NOMO-1 (cell line): ENCODE results near the gene GPR62.
"Not testable (repeated sequence)": the region's sequence is repeated elsewhere in the genome, so short reads cannot be mapped to it uniquely, and the experiment has no call there.

Experiments
- DNase-seq, 2 experiments: peaks; one replicate each; lab custom pipeline; 2025; ENCODE audit not compliant: unreplicated experiment in 2 of 2; lab: John Stamatoyannopoulos, UW

GPR62 gene

DNA sequence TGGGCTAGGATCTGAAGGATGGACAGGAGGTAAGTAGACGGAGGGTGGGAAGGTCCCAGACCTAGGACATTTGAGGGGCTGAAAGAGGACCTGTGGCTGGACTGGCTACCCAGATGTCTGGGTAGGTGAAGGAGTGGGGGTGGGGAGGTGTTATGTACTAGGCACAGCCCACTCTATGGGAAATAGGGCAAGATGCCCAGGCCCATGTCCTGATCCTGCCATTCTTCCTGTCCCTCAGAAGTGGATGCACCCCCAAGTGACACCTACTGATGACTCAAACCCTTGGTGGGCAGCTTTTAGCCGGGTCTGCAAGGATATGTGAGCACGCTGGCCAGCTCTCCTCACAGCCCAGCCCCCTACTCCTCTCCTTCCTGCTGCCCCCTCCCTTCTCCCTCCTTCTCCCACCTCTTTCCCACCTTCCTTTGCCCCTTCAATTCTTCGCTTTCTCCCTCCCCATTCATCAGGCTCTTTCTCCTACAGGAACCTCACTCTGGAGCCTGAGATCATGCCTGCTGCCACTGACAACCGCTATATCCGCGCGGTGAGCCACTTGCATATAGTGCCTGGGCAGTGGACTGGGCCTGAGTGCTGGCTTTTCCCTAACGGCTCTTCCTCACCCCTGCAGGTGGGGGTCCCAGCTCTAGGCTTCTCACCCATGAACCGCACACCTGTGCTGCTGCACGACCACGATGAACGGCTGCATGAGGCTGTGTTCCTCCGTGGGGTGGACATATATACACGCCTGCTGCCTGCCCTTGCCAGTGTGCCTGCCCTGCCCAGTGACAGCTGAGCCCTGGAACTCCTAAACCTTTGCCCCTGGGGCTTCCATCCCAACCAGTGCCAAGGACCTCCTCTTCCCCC, 33.3 kb downstream of the GPR62 start:
- no peak for DNase-seq

DNA sequence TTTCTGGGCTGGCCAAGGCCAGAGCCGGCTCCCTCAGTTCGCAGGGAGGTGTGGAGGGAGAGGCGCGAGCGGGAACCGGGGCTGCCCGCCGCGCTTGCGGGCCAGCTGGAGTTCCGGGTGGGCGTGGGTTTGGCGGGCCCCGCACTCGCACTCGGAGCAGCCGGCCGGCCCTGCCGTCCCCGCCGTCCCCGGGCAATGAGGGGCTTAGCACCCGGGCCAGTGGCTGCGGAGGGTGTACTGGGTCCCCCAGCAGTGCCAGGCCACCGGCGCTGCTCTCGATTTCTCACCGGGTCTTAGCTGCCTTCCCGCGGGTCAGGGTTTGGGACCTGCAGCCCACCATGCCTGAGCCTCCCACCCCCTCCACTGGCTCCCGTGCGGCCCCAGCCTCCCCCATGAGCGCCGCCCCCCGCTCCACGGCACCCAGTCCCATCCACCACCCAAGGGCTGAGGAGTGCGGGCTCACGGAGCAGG, 35.4 kb downstream of the GPR62 start:
- DNase-seq = not testable (repeated sequence)

DNA sequence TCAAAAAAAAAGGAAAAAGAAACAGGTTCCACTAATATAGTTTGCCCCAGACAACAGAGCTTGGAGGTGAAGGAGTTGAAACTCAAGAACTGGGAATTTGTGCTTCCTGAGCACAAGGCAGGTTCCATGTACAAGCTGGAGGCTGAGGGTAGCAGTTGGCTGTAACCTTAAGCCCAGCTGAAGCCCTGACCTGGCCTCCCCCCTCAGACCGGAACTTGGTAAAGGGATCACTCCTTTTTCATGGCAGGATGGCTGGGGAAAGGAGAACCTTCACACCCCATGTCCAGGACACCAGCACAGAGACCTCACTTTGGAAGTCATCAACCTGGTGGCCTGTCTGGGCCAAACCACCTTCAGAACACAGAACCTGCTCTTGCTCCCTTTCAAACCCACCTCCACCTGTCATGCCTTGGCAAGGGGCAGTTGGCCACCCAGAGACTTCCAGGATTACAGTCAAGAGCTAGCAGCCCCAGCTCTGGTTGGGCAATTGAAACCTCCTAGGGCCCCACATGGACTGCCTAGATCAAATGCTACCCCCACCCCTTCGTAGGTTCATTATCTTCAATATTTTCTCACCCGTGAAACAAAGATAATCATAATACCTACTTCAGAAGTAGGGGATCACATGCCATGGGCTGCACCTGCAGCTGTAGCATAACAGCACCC, 37.0 kb downstream of the GPR62 start:
- DNase-seq = no peak

DNA sequence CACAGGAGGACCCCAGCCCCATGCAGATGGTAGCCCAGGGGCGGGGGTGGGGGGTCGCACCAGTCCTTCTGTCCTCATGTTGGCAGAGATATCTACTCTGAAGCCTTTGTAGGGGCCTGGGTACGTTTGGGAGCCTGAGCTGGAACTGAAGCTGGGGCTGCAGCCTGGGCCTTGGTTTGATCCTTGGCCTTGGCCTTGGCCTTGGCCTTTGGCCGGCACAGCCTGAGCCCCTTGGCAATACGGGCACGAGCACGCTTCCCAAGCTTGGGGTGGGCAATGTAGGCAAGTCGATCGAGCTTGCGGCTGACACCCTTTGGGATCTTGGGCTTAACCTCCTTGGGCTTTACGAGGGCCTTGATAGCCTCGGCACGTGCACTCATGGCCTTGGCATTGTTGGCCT, 38.5 kb downstream of the GPR62 start:
- not testable (repeated sequence) for DNase-seq

DNA sequence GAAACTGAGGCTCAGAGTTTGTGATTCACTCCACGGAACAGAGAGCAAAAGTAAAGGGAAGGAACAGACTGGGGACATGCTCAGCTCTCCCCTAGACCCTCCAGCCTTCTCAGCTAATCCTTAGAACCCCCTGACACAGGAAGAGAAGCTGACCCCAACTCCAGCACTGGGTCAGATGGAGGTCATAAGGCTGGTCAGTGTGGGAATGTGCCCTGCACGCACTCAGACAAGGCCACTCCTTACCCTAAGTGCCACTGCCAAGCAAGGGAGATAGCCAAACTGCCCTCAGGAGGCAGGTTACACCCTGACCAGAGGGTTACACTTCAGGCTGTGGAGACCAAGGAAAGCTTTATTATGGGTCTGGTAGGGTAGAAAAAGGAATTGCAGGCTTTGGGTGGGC, 39.3 kb downstream of the GPR62 start:
- DNase-seq = no peak

DNA sequence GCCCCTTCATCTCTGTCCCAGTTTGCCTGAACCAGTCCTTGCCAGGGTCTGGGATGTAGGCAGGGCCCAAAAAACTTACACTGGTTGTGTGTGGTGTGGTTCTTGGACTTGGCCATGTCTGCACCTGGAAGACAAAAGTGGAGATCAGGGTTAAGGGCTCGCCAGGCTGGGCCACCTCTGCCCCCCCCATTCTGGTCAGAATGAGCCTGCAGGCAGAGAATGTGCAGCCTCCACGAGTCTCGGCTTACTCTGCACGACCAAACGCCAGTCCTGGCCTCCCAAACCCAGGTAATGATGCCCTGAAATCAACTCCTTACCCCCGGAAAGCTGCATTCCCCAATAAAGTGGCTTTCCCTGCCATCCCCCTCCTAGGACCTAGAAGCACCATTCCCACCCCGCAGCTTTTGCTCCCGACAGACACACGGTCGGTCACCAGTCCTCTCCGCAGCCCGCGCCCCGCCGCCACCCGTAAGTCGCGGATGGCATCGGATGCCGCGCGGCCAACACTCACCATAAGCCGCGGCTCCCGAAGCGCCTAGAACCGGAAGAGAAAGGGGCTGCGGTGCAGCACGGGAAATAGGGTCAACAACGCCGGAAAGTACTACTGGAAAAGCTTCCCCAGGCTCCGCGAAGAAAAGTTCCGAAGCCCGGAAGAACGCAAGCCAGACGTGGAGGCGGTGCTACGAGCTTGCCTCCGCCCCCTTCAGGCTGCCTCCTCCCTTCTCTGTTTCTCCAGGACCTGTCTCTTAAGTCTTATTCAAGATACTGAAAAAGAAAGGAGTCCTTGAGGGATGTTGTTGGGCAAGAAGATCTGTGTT, 40.4 kb downstream of the GPR62 start, which contains the start of gene RPL29:
TSS of gene RPL29 (minus strand) at position 550 of the 818 bp plus-strand sequence. CDS start at position 116, 434 bp downstream.
- DNase-seq = peak; percentile 93 to 95

DNA sequence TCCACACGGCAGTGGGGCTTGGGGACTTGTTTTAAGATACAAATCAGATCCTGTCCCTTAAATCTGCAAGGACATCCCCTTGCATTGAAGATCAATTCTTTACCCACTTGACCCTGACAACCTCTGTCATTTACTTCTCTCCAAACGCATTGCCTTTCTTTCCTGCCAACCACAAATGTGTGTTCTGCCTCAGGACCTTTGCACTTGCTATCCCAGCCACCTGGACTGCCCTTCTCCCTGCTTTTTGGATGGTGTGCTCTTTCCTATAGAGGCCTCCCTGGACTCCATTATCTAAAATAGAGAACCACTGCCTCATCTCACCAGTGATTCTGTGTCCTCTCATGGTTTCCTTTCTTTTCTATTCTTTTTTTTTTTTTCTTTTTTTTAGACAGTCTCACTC, 42.0 kb downstream of the GPR62 start:
- no peak for DNase-seq

DNA sequence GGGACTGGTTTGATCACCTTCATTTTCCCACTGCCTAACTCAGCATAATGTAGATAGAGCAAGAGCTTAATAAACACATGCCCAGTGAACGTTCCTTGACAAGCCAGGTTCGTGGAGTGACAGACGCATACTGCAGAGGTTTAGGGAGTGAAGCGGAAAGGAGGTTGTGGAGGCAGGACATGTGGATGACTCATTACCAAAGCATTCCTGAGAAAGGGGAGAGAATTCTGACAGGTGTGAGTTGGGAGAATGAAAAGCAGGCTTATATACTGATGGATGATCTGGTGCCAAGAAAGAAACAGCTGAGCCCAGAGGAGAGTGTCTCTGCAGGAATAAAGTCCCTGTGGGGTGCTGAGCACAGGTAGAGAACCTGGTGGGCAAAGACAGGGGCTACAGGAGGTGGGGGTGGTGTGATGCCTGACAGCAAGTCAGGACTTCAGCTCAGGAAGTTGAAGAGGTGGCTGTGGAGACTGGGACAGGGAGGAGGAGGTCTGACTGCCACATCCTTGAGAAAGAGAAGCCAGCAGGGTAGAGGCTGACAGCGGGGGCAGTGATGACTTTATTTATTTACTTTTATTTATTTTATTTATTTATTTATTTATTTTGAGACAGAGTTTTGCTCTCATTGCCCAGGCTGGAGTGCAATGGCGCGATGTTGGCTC, 42.9 kb downstream of the GPR62 start:
- no peak for DNase-seq

DNA sequence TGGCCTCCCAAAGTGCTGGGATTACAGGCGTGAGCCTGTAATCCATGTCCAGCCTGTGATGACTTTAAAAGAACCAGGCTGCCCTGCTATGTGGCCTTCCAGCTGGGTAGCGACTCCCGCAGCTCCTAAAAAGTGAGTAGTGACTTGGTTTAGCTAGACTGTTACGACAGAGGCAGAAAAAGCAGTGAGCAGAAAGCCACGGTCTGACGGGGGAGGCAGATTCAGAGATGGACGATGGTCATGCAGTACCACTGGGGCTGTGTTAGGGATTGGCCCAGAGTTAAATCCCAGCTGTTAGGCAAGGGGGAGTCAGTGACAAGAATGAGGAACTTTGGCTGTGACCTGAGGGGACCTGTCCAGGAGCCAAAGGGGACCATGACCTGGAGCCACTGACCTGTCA, 43.6 kb downstream of the GPR62 start:
- no peak for DNase-seq

DNA sequence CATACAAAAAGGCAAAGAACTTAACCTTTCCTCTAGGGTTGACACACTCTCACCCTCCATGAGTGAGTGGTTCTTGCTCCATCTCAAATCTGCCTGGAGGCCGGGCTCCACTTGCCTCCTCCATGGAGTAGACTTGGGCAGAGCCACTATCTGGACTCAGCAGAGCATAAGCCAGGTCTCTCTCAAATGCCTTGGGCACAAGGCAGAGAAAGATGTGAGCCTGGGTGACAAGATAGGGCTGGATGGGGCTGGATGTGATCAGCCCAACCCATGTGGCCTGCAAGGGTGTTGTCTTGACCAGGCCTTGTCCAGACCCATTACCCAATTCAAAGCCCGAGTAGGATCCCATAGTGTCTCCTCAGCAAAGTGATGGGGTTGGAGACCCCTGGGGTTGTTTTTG, 44.7 kb downstream of the GPR62 start:
- DNase-seq = no peak

DNA sequence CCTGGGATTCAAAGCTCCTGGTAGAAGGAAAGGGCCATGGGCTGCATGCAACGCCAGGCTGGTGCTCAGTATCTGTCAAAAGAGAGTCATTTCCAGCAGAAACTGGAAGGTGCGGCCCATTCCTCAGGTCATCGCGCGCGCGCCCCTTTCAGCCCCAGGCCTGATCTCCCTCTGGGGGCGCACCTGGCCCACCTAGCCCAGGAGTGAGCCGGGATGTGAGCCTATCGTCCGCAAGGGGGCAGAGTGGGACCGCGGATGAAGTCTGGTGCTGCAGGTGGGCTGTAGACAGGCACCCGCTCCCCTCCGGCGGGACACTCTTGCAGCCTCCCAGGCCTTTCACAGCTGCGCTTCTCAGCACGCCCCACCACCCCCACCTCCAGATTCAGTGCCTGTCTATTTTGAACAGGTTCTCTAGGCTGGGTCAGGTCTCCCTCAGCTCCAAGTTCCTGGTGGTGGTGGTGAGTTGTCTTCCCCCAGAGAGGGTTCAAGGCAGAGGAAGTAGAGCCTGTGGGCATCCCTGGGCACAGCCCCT, 46.3 kb downstream of the GPR62 start:
- DNase-seq = peak; percentile 57 to 71

DNA sequence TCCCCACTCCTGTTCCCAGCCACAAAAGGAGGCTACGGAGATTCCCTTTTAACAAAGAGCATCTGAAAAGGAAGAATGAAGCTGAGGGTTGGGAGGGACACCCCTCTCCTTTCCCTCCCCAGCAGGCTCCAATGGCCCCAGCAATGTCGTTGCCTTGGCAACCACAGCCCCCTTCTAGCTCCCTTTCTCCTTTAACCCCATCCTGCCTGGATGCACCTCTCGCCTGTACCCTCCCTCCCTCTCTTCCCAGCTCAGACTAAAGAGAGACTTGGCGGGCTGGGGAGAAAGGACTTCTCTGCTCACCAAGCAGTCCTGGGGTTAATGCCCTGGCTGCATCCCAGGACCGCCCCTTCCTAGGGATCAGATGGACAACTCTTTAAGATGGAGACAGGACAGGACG, 47.6 kb downstream of the GPR62 start:
- no peak for DNase-seq

DNA sequence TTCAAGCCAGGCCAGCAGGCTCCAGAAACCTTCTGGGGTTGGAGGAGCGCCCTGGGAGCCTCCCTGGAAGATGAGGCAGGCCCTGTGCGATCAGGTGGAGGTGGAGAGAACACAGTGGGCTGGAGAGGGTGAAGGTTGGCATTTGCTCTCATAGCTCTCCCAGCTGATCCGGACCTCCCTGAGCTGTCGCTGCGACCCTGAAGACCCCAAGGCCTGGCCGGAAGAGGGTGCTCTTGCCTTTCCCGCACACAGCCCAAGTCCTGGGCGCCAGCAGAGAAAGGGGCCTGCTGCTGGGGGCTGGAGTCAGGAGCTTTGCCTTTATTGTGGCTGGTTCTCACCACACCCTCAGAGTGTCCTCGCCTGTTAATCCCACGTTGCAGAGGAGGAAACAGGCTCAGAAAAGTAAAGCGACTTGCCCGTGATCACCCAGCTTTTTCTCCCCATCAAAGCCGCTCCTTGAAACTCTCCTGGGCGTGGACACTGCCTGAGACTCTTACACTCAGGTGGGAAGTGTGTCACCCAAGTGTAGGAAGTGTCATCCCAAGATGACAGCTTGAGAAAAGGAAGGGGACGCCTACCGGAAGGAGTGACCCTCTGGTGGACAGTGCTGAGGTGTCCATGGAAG, 49.1 kb downstream of the GPR62 start:
- DNase-seq = no peak

DNA sequence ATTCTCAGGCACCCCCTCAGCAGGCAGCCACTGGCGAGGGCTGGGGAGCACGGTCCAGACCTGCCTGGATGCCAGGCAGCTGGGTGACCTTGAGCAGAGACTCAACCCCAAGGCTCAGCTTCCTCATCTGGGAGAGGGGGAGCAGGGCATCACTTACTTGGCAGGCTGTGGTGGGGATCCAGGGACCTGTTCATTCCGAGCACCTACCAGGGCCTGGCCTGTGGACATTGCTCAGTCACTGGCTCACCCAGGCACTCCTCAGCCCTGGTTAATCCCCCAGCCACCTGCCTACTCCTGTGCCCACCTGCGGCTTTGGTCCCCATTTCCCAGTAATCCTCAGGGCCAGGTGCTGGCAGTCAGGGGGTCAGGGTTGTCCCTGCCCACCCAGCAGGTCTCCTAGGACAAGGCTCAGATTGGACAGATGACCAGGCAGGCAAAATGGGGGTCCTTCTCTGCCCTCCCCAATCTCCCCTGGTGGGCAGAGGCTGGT, 49.8 kb downstream of the GPR62 start:
- DNase-seq = no peak

DNA sequence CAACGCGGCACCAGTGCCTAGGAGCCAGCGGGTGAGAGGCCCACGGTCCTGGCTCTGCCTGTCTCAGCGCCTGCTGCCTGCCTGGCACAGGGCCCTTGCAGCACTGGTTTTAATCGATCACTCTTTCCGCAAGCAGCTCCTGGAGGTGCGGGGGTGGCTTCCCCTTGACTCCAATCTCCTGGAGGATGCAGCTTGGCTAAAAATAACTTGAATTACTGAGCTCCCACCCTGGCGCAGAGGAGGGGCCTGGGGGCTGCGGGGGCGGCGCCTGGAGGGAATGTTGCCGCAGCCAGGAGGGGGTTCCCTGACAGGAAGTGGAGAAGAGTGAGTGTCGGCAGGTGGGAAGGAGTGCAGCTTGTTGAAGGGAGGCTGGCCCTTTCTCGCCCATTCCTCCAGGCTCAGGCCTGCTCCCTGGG, 50.4 kb downstream of the GPR62 start:
- no peak for DNase-seq

DNA sequence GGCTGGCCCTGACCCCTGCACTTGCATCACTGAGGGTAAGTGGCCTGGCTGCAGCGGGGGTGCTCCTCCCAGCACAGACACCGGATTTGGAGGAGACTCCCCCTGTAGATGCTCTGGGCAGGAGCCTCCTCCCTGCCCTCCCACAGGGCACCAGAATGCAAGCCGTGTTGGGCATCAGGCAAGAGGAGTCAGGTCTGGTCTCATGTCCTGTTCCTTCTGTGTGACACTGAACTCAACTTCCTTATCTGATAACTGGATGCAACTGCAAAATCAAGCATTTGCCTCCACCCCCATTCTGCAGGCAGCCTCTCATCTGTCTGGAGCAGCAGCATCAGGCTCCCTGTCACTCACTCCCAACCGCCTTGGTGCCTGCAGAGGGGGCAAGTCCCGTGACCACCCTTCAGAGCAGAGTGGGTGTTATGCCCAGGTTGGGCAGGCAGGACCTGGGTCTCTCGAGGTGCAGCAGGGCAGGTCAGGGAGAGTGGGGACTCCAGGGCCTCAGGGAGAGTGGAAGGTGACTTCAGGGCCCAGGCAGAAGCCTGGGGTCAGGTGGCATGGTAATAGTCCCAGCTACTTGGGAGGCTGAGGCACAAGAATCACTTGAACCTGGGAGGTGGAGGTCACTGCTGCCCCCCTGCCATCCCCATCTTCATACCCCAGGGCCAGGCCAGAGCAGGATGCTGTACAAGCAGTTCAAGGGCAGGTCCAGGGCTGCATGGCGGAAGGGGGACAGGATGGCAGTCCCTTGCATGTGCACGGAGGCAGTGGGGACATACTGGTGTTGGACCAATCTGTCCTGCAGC, 51.0 kb downstream of the GPR62 start:
- DNase-seq = no peak

DNA sequence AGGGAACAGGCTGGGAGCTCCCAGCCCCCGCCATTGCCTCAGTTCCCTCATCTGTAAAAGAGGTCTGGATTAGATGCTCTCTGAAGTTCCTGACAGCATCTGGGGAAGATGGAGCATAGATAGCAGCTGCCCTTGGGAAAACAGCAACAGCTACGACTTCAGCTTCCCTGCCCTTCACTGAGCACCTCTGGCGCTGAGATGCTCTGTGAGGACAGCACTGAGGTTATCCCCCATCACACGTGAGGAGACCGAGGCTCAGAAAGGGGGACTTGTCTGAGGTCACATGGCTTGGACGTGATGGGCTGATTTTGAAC, 51.6 kb downstream of the GPR62 start:
- DNase-seq = no peak
